GM12865 (cell line): Measurements from ENCODE around the gene CTDP1.

ENCODE experiments used
- DNase-seq: peaks from one replicate; pipeline ENCODE4 v3.0.0; 2010; ENCODE audit warnings: low read depth
- H3K4me3 ChIP-seq: 2 replicates; pipeline ENCODE4 v1.5.1; 2011; ENCODE audit warnings: mild to moderate bottlenecking, low read depth, low read length, control low read depth
- CTCF ChIP-seq: IDR thresholded peaks from 2 replicates; pipeline ENCODE4 v1.5.1; 2011; ENCODE audit warnings: low read length, control low read depth, low read depth, inconsistent platforms; ENCODE audit not compliant: insufficient read depth; ENCODE audit errors: missing control alignments

CTDP1 gene

GRCh38 chr18:79766308-79766707 lies 86.7 kb downstream of the CTDP1 start:
- no peak overlapping the region for H3K4me3 ChIP-seq
- TF ChIP-seq CTCF, result no peak
- DNase-seq, result no peak

GRCh38 chr18:79768745-79769144 lies 89.1 kb downstream of the CTDP1 start:
- DNase-seq, result no peak
- TF ChIP-seq CTCF, result no peak
- no peak overlapping the region for H3K4me3 ChIP-seq

- no peak for TF ChIP-seq CTCF
- no peak for DNase-seq
- H3K4me3 ChIP-seq, result no peak overlapping the region
Observed at GRCh38 chr18:79769698-79770500, 90.3 kb downstream of the CTDP1 start.

GRCh38 chr18:79770501-79770815 lies 90.9 kb downstream of the CTDP1 start:
- no peak for TF ChIP-seq CTCF
- no peak for DNase-seq

GRCh38 chr18:79770826-79771225 lies 91.2 kb downstream of the CTDP1 start:
- TF ChIP-seq CTCF, result no peak
- H3K4me3 ChIP-seq, result no peak overlapping the region
- no peak for DNase-seq

More at GRCh38 chr18:79770501-79770815, 90.9 kb downstream of the CTDP1 start:
- H3K4me3 ChIP-seq, result no peak overlapping the region

- DNase-seq, result no peak
- no peak for TF ChIP-seq CTCF
- H3K4me3 ChIP-seq, result no peak overlapping the region
Observed at GRCh38 chr18:79771446-79772107, 92.0 kb downstream of the CTDP1 start.
